Measurements from ENCODE around the gene CD19. TPM values are rescaled to one million over a fixed set of nuclear protein-coding genes. Genes with fewer than 3 reads are reported as not detected.

The CD19 gene
- total RNA-seq, 4 donors from 2014 or later, result 6.3 to 85.8 TPM; not detected in 2

- Histone ChIP-seq H3K27ac (peak overlapping the region in 3 of 4 donors; percentile 62 to 80 (median 79)), H3K36me3 (peaks cover 0 to 55% (median 0%) of the 10 kb centered on the region in 3 donors)
- TF ChIP-seq CTCF (IDR thresholded peaks at IDR 0.05), result no peak
- no peak for TF ChIP-seq POLR2A (IDR thresholded peaks at IDR 0.05)
Observed at GRCh38 chr16:28986492-28986891, 54.7 kb downstream of the CD19 start.

GRCh38 chr16:28987170-28987853, 55.5 kb downstream of the CD19 start:
- Histone ChIP-seq H3K36me3 (peaks cover 0 to 47% (median 0%) of the 10 kb centered on the region in 3 donors), H3K9me3 (no peaks in the 10 kb centered on the region), H3K4me3 (peak overlapping the region in 2 of 4 donors; percentile 48 to 50), H3K27ac (peak overlapping the region in 1 of 4 donors; percentile 55), H3K4me1 (peaks cover 0 to 10% (median 5%) of the 10 kb centered on the region in 4 donors), H3K27me3 (no peaks in the 10 kb centered on the region)
- TF ChIP-seq POLR2A (IDR thresholded peaks at IDR 0.05), result no peak
- DNase-seq, result no peak

More at GRCh38 chr16:28986492-28986891, 54.7 kb downstream of the CD19 start:
- Histone ChIP-seq H3K4me1 (peaks cover 0 to 10% (median 5%) of the 10 kb centered on the region in 4 donors), H3K4me3 (peak overlapping the region in 3 of 4 donors; percentile 43 to 50 (median 48)), H3K9me3 (no peaks in the 10 kb centered on the region), H3K27me3 (no peaks in the 10 kb centered on the region)
- DNase-seq, result no peak

Other genes starting within 250 kb of the CD19 start
- 100 to 1,000 TPM; 157 to 700 (median 233) TPM for gene EIF3C, start 220.5 kb upstream of the CD19 start, total RNA-seq
- gene NPIPB9, start 180.2 kb upstream of the CD19 start, total RNA-seq, result 10 to 100 TPM in 1 of 4 donors, 1 to 10 TPM in 1, not detected in 2; 3.9 to 22.2 TPM
- gene ATXN2L, start 109.0 kb upstream of the CD19 start, total RNA-seq, result 100 to 1,000 TPM in 3 of 4 donors, 10 to 100 TPM in 1; 93.9 to 208 (median 160) TPM
- 100 to 1,000 TPM; 125 to 157 (median 131) TPM for gene TUFM, start 85.6 kb upstream of the CD19 start, total RNA-seq
- 10 to 100 TPM; 34.7 to 94.9 (median 78.8) TPM for gene SH2B1, start 68.1 kb upstream of the CD19 start, total RNA-seq
- 100 to 1,000 TPM in 1 of 4 donors, 1 to 10 TPM in 1, under 1 TPM in 1, not detected in 1; 0.35 to 142 (median 2.0) TPM for gene ATP2A1, start 53.5 kb upstream of the CD19 start, total RNA-seq
- gene RABEP2, start 6.7 kb upstream of the CD19 start, total RNA-seq, result 100 to 1,000 TPM in 3 of 4 donors, 10 to 100 TPM in 1; 70.6 to 394 (median 120) TPM
- gene NFATC2IP, start 19.0 kb downstream of the CD19 start, total RNA-seq, result 10 to 100 TPM; 53.8 to 86.5 (median 79.6) TPM
- gene SPNS1, start 42.8 kb downstream of the CD19 start, total RNA-seq, result 10 to 100 TPM; 30.5 to 49.7 (median 36.3) TPM
- gene LAT, start 53.1 kb downstream of the CD19 start, total RNA-seq, result 10 to 100 TPM; 10.5 to 52.0 (median 15.9) TPM